Endometrial microvascular endothelial cells (primary cell): ENCODE measurements around the gene CLSTN3. TPM values are rescaled to one million over a fixed set of nuclear protein-coding genes. Genes with fewer than 3 reads are reported as not detected.
"Not testable (repeated sequence)": the region's sequence is repeated elsewhere in the genome, so short reads cannot be mapped to it uniquely, and the experiment has no call there.

Source experiments
- in situ Hi-C: cut with HindIII; loops from 2 replicates; pipeline ENCODE4 v1.10.0; 2017; ENCODE audit warnings: low sequenced_read_pairs, low pct_unique_long_range_greater_than_20kb; ENCODE audit errors: inconsistent ontology term
- total RNA-seq: library from RNA; depleted of rRNA; stranded (reverse); fragments of >200 nt; gene quantifications from one replicate; pipeline ENCODE4 v1.2.3, GENCODE V29; 2015; ENCODE audit errors: inconsistent ontology term

The CLSTN3 gene
- total RNA-seq, 1 donor from 2014 or later: 53.0 TPM

DNA sequence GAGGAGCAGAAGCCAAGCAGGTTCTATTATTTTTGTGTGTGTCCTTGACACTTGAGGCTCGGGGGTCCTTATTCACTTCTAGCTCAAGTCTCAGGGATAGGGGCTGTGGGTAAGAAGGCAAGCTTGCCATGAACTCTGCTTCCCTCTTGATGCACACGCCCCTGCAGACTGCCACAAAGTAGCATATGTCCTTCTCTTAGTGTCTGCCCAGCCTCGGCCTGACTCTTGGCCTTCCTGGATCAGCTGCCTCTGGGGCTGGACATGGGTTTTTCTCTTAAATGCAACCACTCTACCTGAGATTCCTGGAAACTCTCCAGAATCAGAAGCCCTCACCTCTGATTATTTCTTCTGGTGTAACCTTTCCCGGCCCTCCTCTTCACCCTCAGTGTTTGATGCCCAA lies 31.2 kb downstream of the CLSTN3 start:
- in situ Hi-C loops: no loop called here

DNA sequence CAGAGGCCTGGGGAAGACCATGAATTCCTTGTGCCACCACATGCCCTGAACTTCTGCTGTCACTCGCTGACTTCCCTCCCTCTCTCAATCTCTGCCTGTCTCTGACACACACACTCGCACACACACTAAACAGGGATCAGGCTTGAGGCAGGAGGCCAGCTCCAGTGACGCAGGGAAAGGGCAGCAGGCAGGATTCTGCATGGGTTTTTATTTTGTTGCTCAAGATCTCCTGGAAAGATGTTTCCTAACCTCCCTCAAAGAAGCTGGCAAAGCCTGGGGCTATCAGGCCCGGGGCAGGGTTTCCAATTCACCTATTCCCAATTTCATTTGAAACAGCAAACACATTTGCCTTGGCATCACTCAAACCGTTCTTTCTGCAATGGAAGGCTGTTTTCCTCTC lies 31.6 kb downstream of the CLSTN3 start:
- in situ Hi-C loops: no loop called here

DNA sequence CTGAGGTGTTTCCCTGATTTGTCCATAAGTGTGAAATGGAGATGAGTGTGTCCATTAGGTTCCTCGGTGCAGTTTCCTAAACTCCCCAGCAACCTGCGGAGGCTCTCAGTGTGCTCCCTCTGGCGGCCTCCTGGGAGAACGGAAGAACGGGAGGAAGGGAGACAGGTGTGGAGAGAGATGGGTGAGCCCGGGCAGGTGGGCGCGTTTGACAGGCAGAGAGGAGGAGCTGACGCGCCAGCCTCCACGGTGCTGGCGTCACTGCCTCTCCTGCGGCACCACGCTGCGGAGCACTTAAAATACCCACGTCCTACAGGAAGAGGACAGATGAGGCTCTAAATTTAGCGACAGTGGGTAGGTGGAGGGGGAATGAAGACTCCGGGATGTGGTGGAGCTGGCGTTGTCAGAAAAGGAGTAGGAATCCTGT lies 32.5 kb downstream of the CLSTN3 start:
- in situ Hi-C loops: no loop called here

DNA sequence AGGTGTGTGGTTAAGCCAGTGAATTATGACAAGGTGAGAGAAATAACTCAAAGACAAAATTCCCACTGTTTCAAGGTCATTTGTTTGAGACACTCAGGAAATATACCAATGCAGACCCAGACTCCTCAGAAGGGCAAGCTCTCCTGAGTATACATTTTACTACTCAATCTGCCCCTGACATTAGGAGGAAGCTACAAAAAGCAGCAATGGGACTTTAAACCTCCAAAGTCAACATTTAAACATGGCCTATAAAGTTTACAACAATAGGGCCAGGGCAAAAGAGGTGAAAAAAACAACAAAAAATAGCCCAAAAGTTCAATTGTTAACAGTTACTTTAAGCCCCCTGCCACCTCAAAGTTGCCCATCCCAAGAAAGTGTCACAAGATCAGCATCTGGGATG lies 39.8 kb downstream of the CLSTN3 start:
- in situ Hi-C loops: no loop called here

DNA sequence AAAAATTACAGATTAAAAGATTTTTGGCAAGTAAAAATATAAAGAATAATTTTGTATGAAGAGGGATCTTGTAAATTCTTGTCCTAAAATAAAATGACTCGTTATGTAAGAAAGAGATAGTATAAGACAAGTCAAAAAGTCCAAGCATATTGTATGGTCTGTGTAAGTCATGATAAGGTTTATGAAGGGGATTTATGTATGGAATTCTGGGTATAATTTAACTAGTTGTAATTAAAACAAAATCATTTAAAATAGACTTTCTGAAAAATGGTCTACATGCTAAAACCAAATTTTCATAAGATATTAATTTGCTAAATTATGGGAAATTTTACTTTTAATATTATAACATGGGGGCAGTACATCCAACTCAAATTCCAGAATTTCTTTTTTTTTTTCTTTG lies 41.7 kb downstream of the CLSTN3 start:
- in situ Hi-C loops: no loop called here

DNA sequence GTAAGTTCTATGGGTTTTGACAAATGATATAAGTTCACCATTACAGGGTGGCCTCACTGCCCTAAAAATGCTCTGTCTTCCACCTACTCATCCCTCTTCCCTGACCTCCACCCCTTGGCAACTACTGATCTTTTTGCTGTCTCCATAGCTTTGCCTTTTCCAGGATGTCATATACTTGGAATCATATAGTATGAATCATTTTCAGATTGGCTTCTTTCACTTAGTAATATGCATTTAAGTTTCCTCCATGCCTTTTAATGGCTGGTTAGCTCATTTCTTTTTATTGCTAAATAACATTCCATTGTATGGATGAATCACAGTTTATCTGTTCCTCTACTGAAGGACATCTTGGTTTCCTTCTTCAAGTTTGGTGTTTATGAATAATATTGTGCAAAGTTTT lies 45.3 kb downstream of the CLSTN3 start:
- in situ Hi-C loops: no loop called here

DNA sequence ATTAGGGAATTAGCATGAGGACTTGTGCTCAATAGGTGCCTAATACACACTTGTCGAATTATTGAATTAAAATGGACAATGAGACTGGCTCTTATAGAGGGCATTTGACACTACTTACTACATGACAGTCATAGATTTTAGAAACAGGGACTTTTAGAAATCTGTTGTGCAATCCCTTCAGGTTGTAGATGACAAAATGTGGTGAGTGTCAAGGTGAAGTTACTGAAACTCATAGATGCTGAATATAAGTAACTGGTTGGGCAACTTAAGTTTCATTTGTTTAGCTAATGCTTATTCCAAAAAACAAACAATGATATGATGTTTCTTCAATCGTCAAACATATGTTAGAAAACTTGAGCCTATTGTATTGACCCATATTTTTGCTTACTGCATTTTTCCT lies 46.4 kb downstream of the CLSTN3 start:
- in situ Hi-C loops: no loop called here

DNA sequence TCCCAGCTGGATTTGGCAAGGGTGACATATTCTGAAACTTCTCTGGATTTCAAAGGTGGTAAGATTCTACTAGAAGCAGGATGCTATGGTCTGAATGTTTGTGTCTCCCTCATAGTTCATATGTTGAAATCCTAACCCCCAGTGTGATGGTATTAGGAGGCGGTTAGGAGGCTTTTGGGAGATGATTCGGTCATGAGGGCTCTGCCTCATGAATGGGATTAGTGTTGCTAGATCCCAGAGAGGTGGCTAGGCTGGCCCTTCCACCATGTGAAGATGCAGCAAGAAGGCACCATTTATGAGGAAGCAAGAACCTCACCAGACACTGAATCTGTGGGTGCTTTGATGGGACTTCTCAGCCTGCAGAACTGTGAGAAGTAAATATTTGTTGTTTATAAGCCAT lies 48.3 kb downstream of the CLSTN3 start:
- in situ Hi-C loops: no loop called here

DNA sequence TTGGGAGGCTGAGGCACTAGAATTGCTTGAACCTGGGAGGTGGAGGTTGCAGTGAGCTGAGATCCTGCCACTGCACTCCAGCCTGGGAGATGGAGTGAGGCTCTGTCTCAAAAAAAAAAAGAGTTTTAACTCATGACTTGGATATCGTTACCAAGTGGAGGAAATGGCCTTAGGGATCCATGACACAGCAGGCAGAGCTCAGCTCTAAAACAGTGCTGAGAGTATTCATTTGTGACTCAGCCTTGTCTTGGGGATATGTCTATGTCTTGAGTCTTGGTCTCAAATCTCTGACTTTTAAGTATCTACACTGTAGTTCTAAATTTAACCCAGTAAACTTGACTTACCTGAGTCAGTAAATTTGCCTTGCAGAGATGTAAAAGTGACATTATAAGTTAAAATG lies 50.5 kb downstream of the CLSTN3 start:
- in situ Hi-C loops: no loop called here

DNA sequence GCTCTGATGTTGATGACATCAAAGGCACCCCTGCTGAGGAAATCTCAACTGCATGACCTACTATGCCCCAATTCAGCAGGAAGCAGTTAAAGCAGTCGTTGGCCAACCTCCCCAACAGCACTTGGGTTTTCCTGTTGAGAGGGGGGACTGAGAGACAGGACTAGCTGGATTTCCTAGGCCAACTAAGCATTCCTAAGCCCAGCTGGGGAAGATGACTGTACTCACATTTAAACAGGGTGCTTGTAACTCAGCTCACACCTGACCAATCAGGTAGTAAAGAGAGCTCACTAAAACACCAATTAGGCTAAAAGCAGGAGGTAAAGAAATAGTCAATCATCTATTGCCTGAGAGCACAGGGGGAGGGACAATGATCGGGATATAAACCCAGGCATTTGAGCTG lies 55.9 kb downstream of the CLSTN3 start:
- in situ Hi-C loops: not testable (repeated sequence)

DNA sequence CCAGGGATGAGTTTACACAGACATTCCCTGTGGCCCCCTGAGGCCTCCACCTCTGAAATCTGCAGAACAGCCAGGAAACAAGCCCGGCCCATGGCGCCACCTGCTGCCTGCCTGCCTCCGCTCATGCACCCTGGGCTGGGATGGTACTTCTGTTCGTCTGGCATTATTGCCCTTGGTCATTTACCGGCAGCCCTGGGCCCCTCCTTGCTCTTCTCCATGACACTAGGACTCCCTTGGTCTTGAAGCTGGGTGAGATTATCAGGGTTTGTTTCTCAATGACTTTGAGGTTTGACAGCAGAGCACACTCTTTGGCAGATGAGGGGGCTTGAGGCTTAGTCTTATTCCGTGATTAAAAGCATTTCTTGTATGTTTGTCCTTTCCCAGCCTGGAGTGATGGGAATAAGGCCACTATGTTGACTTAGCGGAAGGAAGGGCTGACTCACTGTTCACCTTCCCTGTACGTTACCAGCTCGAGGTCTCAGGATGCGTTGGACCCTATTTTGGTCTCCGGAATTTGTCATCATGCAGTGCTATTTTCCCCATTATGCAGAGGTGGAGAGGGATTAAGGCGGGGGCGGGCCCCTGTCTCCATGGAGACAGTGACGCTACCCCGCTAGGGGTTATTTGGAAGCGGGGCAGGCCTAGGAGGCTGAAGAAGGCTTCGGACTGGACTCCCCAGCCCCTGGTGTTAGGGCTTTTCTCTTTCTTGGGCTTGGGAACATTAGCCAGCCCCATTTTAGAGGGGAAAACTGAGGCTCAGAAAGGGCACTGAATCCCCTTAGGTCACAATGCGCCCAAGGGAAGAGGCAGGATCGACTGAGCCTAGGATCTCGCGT lies 58.6 kb downstream of the CLSTN3 start:
- in situ Hi-C loops: no loop called here

DNA sequence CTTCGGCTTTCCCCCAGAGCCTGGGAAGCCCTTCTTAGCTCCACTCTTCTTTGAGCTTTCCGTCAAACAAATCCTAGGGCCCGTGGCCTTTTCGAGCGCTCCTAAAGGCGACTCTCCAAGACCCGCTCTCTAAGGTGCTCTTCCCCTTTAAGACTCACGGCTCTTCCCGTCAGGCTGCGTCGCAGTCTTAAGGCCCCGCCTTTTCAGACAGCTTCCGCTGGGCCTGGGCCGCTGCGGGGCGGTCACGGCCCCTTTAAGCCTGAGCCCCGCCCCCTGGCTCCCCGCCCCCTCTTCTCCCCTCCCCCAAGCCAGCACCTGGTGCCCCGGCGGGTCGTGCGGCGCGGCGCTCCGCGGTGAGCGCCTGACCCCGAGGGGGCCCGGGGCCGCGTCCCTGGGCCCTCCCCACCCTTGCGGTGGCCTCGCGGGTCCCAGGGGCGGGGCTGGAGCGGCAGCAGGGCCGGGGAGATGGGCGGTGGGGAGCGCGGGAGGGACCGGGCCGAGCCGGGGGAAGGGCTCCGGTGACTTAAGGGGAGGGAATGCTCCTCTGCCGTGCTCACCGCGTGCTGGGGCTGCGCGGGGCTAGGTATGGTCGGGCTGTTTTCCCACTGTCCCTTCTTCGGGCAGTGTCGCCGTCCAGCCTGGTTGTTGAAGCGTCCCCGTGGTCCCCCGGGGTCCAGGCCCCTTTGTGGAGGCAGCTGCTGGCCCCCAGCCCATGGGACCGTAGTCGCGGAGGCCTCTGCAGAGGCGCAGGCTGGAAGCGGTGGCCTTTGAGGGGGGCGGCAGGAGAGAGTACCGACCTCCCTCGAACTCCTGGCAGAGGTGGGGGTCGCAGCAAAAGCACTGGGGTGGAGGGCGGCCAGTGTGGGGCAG lies 59.5 kb downstream of the CLSTN3 start, which contains the start of gene PEX5:
Gene PEX5, plus strand, starts transcription at position 289 of the 870 bp plus-strand sequence. CDS start 692 bp downstream, outside the sequence.
- in situ Hi-C loops: no loop called here

DNA sequence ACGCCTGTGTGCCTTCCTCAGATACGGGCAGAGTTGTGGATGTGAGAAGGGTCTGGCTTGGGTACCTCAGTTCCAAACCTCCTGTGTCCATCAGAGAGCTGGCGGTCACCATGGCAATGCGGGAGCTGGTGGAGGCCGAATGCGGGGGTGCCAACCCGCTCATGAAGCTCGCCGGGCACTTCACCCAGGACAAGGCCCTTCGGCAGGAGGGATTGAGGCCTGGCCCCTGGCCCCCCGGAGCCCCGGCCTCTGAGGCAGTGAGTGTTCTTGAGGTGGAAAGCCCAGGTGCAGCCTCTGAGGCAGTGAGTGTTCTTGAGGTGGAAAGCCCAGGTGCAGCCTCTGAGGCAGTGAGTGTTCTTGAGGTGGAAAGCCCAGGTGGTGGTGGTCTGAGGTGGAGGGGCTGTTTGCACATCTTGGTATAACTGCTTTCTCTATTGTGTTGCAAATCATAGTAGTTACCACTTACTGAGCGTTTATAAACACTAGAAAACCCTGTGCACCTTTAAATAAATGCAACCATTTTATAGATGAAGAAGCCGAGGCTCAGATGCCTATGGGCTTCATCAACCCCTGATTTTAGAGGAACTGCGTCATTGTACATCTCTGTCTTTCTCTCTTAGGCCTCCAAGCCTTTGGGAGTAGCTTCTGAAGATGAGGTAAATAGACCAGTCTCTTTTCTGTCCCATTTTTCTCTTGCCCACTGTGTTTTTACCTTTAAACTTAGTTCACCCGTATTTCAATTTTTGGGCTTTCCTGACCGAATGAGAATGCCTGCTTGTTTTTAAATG lies 60.3 kb downstream of the CLSTN3 start:
- in situ Hi-C loops: no loop called here

DNA sequence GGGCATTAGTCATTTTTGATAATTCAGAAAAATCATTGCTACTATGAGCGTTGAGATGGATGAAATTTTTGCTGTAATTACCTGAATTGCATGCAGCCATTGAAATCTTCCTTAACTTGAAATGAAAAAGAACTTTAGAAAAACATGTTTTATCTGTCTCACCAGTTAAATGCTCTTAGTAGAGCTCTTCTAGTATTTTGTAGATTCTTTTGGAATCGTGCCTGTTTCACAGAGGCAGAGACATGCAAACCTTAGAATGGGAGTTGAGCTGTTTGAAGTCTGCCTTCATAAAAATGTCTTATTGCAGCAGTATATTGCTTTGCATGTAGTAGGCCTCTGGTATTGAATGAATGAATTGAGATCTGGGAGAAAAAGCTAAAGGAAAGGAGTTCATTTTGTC lies 63.5 kb downstream of the CLSTN3 start:
- in situ Hi-C loops: no loop called here

DNA sequence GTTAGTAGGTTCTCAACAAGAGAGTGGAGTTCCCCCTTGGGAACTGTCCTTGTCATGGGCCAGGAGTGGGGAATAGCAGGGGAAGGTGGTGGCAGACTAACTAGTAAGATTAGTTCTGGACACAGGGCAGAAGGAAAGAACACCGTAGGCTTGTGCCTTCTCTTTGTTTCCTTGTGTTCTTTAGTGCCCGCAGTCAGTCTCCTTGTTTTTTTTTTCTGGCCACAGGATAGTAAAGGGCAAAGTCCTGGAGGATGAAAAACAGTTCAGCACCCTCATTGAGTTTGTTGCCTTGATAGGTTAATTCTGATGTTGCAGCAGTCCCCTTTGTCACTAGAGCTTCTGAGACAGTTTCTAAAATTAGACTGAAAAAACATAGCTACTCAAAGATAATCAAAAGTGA lies 67.7 kb downstream of the CLSTN3 start:
- in situ Hi-C loops: no loop called here

DNA sequence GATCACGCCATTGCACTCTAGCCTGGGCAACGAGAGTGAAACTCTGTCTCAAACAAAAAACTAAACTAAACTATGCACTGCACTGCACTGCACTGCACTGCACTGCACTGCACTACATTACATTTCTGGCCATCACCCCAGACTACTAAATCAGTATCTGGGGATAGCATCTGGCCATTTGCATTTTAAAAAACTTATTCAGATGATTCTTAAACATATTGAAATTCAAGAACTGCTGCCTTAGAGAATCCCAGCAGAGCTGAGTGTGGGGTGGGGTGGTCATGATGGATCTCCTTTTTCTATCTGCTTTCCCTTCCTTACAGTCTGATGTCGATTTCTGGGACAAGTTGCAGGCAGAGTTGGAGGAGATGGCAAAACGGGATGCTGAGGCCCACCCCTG lies 72.9 kb downstream of the CLSTN3 start:
- in situ Hi-C loops: no loop called here

DNA sequence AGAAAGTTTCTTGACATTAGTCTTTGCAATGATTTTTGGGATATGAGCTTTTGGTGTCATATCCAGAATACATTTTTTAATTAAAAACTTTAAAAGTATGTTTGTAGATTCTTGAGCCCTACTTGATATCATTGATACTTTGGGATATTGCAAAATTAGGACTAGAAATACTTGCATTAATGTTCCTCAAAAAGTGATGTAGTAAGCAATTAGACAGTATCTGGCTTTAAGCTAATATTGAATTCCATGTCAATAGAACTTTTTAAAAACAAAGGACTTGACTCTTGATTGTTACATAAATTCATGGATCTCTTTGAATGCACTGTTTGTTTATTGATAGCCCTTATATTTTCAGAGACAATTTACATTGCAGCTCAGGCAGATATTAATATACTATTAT lies 74.9 kb downstream of the CLSTN3 start:
- in situ Hi-C loops: no loop called here

DNA sequence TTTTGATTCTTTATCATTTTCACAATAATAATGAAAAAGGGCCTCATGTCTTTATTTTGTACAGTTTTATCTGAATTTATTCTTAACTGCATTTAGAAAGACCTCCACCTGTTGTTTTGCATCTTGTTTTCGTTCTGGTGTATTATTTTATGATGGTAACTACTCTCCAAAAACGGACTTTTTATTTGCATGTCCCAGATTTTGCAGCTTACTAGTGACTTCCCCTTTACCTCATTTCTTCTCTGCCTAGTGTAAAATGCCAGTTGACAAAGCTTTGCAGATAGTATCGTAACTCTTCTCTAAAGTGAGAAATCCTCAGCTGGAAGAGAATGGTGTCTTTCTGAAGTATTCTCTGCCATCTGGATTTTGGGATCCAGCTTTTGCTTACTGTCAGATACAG lies 76.5 kb downstream of the CLSTN3 start:
- in situ Hi-C loops: no loop called here

DNA sequence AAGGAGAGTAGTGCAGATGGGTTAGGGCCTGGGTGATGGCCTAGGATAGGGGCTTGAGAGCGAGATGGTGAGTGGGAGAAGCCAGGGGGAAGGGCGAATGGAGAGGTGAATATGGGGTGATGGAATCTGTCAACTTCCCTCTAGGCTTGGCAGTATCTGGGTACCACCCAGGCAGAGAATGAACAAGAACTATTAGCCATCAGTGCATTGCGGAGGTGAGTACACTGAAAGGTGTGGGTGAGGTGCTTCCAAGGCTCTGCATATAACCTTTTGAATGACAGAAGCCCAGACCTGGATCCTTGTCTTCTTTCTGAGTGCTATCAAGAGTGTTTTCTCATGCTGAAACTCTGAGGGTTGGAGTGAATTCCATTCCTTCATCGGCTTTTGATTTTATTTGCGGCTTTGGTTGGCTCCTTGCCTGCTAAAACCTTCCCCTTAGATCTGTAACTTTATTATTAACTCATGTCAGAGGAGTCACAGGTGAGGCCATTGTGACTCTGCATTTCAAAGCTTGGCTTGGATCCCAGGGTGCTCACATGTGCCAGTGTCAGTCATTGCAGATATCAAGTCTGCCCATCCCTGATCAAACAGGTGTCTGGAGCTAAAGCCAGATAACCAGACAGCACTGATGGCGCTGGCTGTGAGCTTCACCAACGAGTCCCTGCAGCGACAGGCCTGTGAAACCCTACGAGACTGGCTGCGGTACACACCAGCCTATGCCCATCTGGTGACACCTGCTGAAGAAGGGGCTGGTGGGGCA lies 77.9 kb downstream of the CLSTN3 start:
- in situ Hi-C loops: no loop called here
